Transverse colon (tissue), 4 donors: ENCODE results near the gene ABCC11. TPM values are rescaled to one million over a fixed set of nuclear protein-coding genes. Genes with fewer than 3 reads are reported as not detected.

Experiments used
- DNase-seq: peaks from one replicate; pipeline ENCODE4 v3.0.0-alpha.2; 2019
- H3K27ac ChIP-seq, 4 donors: fragments of 200-600 bp; sonication (generic); 2 replicates each; pipeline ENCODE4 v1.5.1; 2016 to 2018; ENCODE audit warnings: inconsistent platforms in 4 of 4
- H3K27me3 ChIP-seq: fragments of 200-600 bp; sonication (generic); 2 replicates; pipeline ENCODE4 v1.5.1; 2017; ENCODE audit warnings: inconsistent platforms
- H3K36me3 ChIP-seq, 4 donors: fragments of 200-600 bp; sonication (generic); 2 replicates each; pipeline ENCODE4 v1.5.1; 2017 to 2019; ENCODE audit warnings: inconsistent platforms in 4 of 4
- H3K4me1 ChIP-seq, 4 donors: fragments of 200-600 bp; sonication (generic); 2 replicates each; pipeline ENCODE4 v1.5.1; 2017 to 2020; ENCODE audit warnings: inconsistent platforms in 4 of 4
- H3K4me3 ChIP-seq, 4 donors: fragments of 200-600 bp; sonication (generic); 1 replicate in 1 of 4; 2 replicates in 3 of 4; pipeline versions ENCODE4 v1.5.1 to v1.6.1; 2017 to 2019; ENCODE audit warnings: inconsistent platforms in 4 of 4
- H3K9me3 ChIP-seq, 2 donors: fragments of 200-600 bp; sonication (generic); 2 replicates each; pipeline ENCODE4 v1.5.1; 2017 to 2019; ENCODE audit warnings: inconsistent platforms in 2 of 2
- EP300 ChIP-seq: sonication (generic); formaldehyde crosslinking; IDR thresholded peaks from one replicate; pipeline ENCODE4 v1.6.1; 2017; ENCODE audit warnings: antibody characterized with exemption, low read depth
- POLR2A ChIP-seq: fragments of 450-650 bp; IDR thresholded peaks from one replicate; pipeline ENCODE4 v1.6.1; 2016; ENCODE audit warnings: antibody characterized with exemption, mild to moderate bottlenecking, moderate library complexity
- POLR2AphosphoS5 ChIP-seq, 3 donors: sonication (generic); formaldehyde crosslinking; IDR thresholded peaks; one replicate each; pipeline ENCODE4 v1.6.1; 2016; ENCODE audit warnings: antibody characterized with exemption in 3 of 3
- WGBS, 2 donors: methylation state at CpG; one replicate each; pipeline ENCODE4 v1.1.5; 2018; ENCODE audit warnings: low coverage in 1 of 2; 5-methylcytosine and 5-hydroxymethylcytosine counted together
- in situ Hi-C, 4 donors: fragments of 200-750 bp; cut with MboI; loops; one replicate each; pipeline versions ENCODE4 v1.15.0 to v1.15.1; 2017; ENCODE audit warnings: low sequenced_read_pairs in 3 of 4, low pct_ligation_motif_present in 1 of 4, low pct_unique_long_range_greater_than_20kb in 1 of 4
- intact Hi-C: fragments of 100-400 bp; cut with DNase I; formaldehyde crosslinking; loops from one replicate; pipeline ENCODE4 v1.15.1; 2023; ENCODE audit warnings: low total_unique reads
- total RNA-seq, 4 donors: library from RNA; depleted of rRNA; stranded (reverse); fragments of >200 nt; gene quantifications; one replicate each; pipeline ENCODE4 v1.1.0, GENCODE V29; 2016
- TF ChIP-seq, protein P1 (sequence below), 5 experiments: fragments of 200-600 bp in 3 of 5; fragments of 450-650 bp in 2 of 5; sonication (generic) in 3 of 5; IDR thresholded peaks; 1 replicate in 2 of 5; 2 replicates in 3 of 5; pipeline ENCODE4 v1.5.1; 2016 to 2017; ENCODE audit warnings: antibody characterized with exemption in 5 of 5, inconsistent platforms in 3 of 5, mild to moderate bottlenecking in 2 of 5, moderate library complexity in 1 of 5

ABCC11 gene
- total RNA-seq, 4 donors from 2014 or later, result 0.16 to 10.7 (median 0.27) TPM; not detected in 1

DNA sequence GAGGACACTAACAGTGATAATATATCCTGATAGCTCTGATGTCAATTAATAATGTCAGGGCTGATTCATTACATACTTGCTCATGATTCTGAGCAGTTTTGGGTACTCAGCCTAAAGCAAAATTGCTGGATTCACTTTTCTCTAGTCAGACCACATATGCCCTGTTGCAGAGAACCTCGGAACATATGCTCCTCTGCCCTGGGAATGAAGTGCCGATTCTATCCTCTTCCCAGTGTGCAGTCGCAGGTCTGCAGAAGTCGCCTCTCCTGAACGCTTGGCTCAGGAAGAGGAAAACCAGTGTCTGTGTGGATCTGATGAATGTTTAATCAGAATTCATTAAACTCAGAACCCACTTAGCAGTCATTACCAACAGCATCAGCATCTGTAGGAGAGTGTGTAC is 126.1 kb downstream of the ABCC11 start:
- no peaks in the 10 kb centered on the region for H3K9me3 ChIP-seq
- H3K27ac ChIP-seq, result no peak overlapping the region
- in situ Hi-C loops, result no loop called here
- no peaks in the 10 kb centered on the region for H3K4me1 ChIP-seq
- DNase-seq, result no peak
- intact Hi-C loops, result no loop called here
- H3K36me3 ChIP-seq, result no peaks in the 10 kb centered on the region
- H3K27me3 ChIP-seq, result no peaks in the 10 kb centered on the region
- no peak overlapping the region for H3K4me3 ChIP-seq
- WGBS, 2 donors, result 84 to 88% methylated on average over 5 of the region's 5 CpGs
- TF ChIP-seq, protein P1, sequence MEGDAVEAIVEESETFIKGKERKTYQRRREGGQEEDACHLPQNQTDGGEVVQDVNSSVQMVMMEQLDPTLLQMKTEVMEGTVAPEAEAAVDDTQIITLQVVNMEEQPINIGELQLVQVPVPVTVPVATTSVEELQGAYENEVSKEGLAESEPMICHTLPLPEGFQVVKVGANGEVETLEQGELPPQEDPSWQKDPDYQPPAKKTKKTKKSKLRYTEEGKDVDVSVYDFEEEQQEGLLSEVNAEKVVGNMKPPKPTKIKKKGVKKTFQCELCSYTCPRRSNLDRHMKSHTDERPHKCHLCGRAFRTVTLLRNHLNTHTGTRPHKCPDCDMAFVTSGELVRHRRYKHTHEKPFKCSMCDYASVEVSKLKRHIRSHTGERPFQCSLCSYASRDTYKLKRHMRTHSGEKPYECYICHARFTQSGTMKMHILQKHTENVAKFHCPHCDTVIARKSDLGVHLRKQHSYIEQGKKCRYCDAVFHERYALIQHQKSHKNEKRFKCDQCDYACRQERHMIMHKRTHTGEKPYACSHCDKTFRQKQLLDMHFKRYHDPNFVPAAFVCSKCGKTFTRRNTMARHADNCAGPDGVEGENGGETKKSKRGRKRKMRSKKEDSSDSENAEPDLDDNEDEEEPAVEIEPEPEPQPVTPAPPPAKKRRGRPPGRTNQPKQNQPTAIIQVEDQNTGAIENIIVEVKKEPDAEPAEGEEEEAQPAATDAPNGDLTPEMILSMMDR (IDR thresholded peaks at IDR 0.05), result no peak
- TF ChIP-seq POLR2A (no peak), POLR2AphosphoS5 (IDR thresholded peaks at IDR 0.05) (no peak), EP300 (no peak)

GRCh38 chr16:48118841-48119240 is 128.5 kb downstream of the ABCC11 start:
- no peak for DNase-seq
- no peaks in the 10 kb centered on the region for H3K4me1 ChIP-seq
- intact Hi-C loops (no loop called here), in situ Hi-C loops (no loop called here)
- 83 to 100% methylated on average over 1 to 2 of the region's 2 CpGs for WGBS, 2 donors
- TF ChIP-seq POLR2A (no peak), EP300 (no peak), POLR2AphosphoS5 (IDR thresholded peaks at IDR 0.05) (no peak)
- TF ChIP-seq, protein P1 (IDR thresholded peaks at IDR 0.05), result no peak
- no peaks in the 10 kb centered on the region for H3K9me3 ChIP-seq
- no peak overlapping the region for H3K4me3 ChIP-seq
- no peaks in the 10 kb centered on the region for H3K27me3 ChIP-seq
- H3K36me3 ChIP-seq, result no peaks in the 10 kb centered on the region
- H3K27ac ChIP-seq, result no peak overlapping the region

DNA sequence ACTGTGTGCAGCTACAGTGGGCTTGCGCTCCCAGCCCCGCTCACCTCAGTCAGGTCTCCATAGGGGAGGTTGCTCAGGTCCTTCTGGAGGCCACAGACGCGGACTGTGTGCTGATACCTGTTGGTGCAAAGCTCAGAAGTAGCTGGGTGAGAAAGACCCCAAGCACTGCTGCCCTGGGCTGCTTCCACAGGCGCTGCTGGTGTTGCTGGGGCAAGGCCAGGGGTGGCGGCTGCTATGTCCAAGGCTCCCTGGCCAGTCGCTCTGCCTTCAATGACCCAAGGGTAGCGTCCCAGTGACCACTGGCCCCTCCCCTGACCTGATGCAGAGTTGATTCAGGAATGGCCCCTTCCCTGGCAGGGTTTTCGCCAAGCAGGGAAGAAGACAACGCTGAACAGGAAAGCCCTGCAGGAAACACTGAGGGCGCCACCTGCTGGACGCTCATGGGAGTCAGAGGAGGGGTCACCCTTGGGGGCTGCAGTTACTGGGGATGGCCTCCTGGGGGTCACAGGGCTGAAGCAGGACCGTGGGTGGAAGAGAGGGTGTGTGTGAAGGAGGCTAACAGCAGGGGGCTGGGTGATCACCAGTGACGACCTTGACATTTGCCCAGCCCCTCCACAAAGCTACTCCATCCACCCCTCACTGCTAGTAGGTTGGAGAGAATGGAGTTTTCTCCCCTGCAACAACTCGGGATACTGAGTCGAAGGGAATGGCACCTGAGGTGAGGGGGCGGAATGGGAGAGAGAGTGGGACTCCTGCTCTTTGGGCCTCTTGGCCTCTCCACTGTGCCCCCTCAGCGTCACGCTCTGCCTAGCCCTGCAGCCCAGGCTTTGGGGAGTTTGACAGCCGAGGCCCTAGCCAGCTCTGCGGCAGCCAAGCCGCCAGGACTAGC is 129.9 kb downstream of the ABCC11 start:
- in situ Hi-C loops, result no loop called here
- Histone ChIP-seq H3K27ac (no peak overlapping the region), H3K4me1 (no peaks in the 10 kb centered on the region), H3K9me3 (no peaks in the 10 kb centered on the region), H3K36me3 (no peaks in the 10 kb centered on the region), H3K4me3 (no peak overlapping the region), H3K27me3 (no peaks in the 10 kb centered on the region)
- WGBS, 2 donors, result 44 to 61% methylated on average over 9 to 21 of the region's 22 CpGs
- intact Hi-C loops, result no loop called here
- peak; percentile 23 for DNase-seq
- TF ChIP-seq POLR2A, result no peak
- TF ChIP-seq, protein P1 (IDR thresholded peaks at IDR 0.05), result peak; percentile 22 to 40 (median 35)

Other genes with a start within 250 kb of the ABCC11 start
- not detected for gene ABCC12, start 91.5 kb downstream of the ABCC11 start, total RNA-seq
- 100 to 1,000 TPM in 1 of 4 donors, 10 to 100 TPM in 3; 51.3 to 104 (median 65.3) TPM for gene LONP2, start 3.2 kb downstream of the ABCC11 start, total RNA-seq
- 10 to 100 TPM; 15.1 to 45.9 (median 27.8) TPM for gene SIAH1, start 137.9 kb upstream of the ABCC11 start, total RNA-seq